IMR-90 (cell line): Measurements from ENCODE around the gene ZNF214. TPM values are rescaled to one million over a fixed set of nuclear protein-coding genes. Genes with fewer than 3 reads are reported as not detected.

Source experiments
- polyA plus RNA-seq, 3 experiments: library from polyadenylated mRNA; depleted of rRNA; stranded (reverse); fragments of >200 nt; gene quantifications; 2 replicates each; pipeline ENCODE4 v1.2.3, GENCODE V29; 2012; ENCODE audit warnings: low replicate concordance in 1 of 3
- total RNA-seq: library from RNA; depleted of rRNA; stranded (reverse); fragments of >200 nt; gene quantifications from 2 replicates; pipeline ENCODE4 v1.2.3, GENCODE V29; 2012; rRNA removed

Gene ZNF214
- total and polyA plus RNA-seq, 2 of the 4 experiments (the other 2 are of a cell fraction), result 0.82 to 2.5 TPM

Other genes with a start within 250 kb of the ZNF214 start
- 0.28 and 0.54 TPM in 2 replicates for gene OR2AG2, start 248.4 kb downstream of the ZNF214 start, total RNA-seq
- 0.22 and 0.29 TPM in 2 replicates for gene OR2AG2, start 248.4 kb downstream of the ZNF214 start, polyA plus RNA-seq (2012; rRNA removed)
- gene OR2AG1, start 237.3 kb downstream of the ZNF214 start, total RNA-seq, result not detected in 2 replicates
- not detected in 2 replicates for gene OR2AG1, start 237.3 kb downstream of the ZNF214 start, polyA plus RNA-seq (2012; rRNA removed)
- 0.56 and 0.72 TPM in 2 replicates for gene OR6A2, start 220.7 kb downstream of the ZNF214 start, total RNA-seq
- 0.07 TPM in 1 of 2 replicates, not detected in the other for gene OR6A2, start 220.7 kb downstream of the ZNF214 start, polyA plus RNA-seq (2012; rRNA removed)
- gene OR10A5, start 174.7 kb downstream of the ZNF214 start, total RNA-seq, result not detected in 2 replicates
- not detected in 2 replicates for gene OR10A5, start 174.7 kb downstream of the ZNF214 start, polyA plus RNA-seq (2012; rRNA removed)
- gene OR10A2, start 157.3 kb downstream of the ZNF214 start, total RNA-seq, result not detected in 2 replicates
- gene OR10A2, start 157.3 kb downstream of the ZNF214 start, polyA plus RNA-seq (2012; rRNA removed), result not detected in 2 replicates
- gene OR10A4, start 143.7 kb downstream of the ZNF214 start, total RNA-seq, result not detected in 2 replicates
- gene OR10A4, start 143.7 kb downstream of the ZNF214 start, polyA plus RNA-seq (2012; rRNA removed), result not detected in 2 replicates
- gene OR2D2, start 127.8 kb downstream of the ZNF214 start, total RNA-seq, result 0.28 and 0.36 TPM in 2 replicates
- 0.07 TPM in 1 of 2 replicates, not detected in the other for gene OR2D2, start 127.8 kb downstream of the ZNF214 start, polyA plus RNA-seq (2012; rRNA removed)
- not detected in 2 replicates for gene OR2D3, start 99.3 kb downstream of the ZNF214 start, total RNA-seq
- not detected in 2 replicates for gene OR2D3, start 99.3 kb downstream of the ZNF214 start, polyA plus RNA-seq (2012; rRNA removed)
- 7.2 and 7.7 TPM in 2 replicates for gene ZNF215, start 93.9 kb downstream of the ZNF214 start, total RNA-seq
- 2.9 and 3.4 TPM in 2 replicates for gene ZNF215, start 93.9 kb downstream of the ZNF214 start, polyA plus RNA-seq (2012; rRNA removed)
- gene NLRP14, start 133 bp upstream of the ZNF214 start, total RNA-seq, result under 0.01 TPM in 2 replicates
- gene NLRP14, start 133 bp upstream of the ZNF214 start, polyA plus RNA-seq (2012; rRNA removed), result not detected in 2 replicates
- gene RBMXL2, start 68.7 kb upstream of the ZNF214 start, total RNA-seq, result not detected in 2 replicates
- gene RBMXL2, start 68.7 kb upstream of the ZNF214 start, polyA plus RNA-seq (2012; rRNA removed), result not detected in 2 replicates
- gene SYT9, start 231.6 kb upstream of the ZNF214 start, total RNA-seq, result not detected in 2 replicates
- gene SYT9, start 231.6 kb upstream of the ZNF214 start, polyA plus RNA-seq (2012; rRNA removed), result not detected in 2 replicates